NCI-H446 treated with DMSO at 0.1 percent for 48 hours (cell line): Measurements from ENCODE around the gene TPGS1.

Experiments
- DNase-seq: peaks from one replicate; lab custom pipeline; 2025; lab: John Stamatoyannopoulos, UW

The TPGS1 gene

DNA sequence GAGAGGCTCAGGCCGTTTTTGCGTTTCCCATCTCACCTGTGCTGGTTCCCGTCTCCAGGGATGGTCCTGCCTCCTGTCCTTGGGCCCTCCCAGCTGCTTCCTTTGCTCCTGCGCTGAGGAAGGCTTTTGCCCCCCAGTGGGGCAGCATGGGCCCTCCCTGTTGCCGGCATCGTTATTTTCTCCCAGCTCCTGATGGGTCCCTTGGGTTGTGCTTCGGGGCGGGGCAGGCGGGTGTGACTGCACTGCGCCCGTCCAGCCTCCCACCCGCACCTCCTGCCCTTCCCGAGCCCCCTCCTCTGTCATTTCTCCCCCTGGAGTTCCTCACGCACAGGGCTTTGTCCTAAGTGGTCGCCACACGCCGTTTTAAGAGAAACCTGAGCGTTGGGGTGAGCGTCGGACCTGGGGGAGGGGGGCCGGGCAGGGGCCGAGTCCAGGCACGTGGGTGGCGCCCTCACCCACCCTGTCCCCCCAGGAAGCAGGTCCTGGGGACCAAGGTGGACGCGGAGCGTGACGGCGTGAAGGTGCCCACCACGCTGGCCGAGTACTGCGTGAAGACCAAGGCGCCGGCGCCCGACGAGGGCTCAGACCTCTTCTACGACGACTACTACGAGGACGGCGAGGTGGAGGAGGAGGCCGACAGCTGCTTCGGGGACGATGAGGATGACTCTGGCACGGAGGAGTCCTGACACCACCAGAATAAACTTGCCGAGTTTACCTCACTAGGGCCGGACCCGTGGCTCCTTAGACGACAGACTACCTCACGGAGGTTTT lies 33.8 kb downstream of the TPGS1 start:
- DNase-seq, result no peak

DNA sequence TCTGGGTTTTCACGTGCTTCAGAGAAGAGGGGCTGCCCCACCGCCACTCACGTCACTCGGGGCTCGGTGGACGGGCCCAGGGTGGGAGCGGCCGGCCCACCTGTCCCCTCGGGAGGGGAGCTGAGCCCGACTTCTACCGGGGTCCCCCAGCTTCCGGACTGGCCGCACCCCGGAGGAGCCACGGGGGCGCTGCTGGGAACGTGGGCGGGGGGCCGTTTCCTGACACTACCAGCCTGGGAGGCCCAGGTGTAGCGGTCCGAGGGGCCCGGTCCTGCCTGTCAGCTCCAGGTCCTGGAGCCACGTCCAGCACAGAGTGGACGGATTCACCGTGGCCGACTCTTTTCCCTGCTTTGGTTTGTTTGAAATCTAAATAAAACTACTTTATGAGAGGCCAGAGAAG lies 34.4 kb downstream of the TPGS1 start:
- DNase-seq, result no peak

DNA sequence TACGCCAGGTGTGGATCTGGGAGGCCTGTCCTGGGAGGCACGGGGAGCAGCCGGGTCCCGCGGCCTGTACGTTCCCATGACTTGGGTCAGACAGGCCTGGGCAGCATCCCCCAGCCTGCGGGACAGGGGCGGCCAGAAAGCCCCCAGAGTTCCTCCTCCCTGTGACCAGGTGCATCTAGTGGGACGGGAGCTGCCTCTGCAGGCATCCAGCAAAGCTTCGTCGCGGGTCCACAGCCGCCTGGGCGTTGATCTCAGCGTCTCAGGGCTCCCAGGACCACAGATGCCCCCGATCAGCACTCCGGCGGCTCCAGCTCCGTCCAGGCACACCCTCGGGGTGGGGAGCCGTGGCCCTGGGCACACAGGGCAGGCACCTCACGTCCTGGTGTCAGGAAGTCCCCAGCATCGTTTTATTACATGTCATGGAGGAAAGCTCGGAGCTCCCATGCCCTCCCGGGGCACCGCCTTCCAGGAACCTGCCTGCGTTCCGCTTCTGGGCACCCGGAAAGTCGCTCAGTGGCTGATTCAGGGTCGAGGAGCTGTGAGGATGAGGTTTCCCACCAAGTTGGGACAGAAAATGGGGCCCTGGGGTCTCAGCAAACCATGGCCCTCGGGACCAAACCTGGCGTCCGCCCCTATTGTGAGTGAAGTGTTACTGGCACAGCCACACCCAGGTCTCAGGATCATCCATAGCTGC lies 35.0 kb downstream of the TPGS1 start:
- no peak for DNase-seq

DNA sequence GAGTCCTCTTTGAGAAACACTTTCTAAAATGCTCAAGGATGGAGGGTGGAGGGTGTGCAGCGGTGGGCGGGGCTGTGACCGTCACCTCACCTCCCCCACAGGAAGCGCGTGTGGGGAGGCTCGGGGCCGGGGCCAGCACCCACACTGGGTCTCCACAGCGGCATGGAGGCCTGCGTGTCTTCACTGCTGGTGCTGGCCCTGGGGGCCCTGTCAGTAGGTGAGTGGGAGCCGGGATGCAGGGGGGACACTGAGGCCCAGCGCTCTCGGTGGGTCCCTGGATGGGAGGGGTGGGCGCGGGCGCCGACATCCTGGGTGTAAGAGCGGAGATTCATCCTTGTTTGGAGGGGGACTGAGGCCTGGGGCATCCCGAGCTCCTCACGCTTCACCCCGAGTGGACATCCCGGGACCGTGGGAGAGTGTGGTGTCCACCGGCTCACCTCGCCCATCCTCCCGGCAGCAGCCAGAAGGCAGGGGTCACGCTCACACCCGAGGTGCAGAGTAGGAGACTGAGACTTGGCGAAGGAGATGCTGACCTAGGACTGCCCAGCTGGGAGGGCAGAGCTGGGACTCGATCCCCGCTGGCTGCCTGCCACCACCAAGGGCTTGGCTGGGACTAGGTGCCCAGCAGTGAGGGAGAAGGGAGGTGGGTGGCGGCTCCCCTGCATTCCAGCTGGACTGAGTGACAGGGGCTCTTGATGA lies 36.8 kb downstream of the TPGS1 start, which contains the start of gene GZMM:
Gene GZMM, plus strand, starts transcription at position 144 of the 699 bp plus-strand sequence. Its CDS starts 19 bp downstream, at position 163.
- no peak for DNase-seq

DNA sequence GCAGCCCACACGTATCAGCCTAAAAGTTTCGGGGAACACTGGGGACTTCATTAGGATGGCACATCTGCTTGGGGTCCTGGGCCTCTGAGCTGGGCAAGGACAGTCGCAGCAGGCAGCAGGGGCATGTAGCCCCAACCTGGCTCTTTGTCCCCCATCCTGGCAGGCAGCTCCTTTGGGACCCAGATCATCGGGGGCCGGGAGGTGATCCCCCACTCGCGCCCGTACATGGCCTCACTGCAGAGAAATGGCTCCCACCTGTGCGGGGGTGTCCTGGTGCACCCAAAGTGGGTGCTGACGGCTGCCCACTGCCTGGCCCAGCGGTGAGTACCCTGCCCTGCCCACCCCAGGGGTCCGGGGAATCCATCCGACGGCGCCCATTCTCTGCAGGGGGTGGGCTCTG lies 39.8 kb downstream of the TPGS1 start:
- no peak for DNase-seq

DNA sequence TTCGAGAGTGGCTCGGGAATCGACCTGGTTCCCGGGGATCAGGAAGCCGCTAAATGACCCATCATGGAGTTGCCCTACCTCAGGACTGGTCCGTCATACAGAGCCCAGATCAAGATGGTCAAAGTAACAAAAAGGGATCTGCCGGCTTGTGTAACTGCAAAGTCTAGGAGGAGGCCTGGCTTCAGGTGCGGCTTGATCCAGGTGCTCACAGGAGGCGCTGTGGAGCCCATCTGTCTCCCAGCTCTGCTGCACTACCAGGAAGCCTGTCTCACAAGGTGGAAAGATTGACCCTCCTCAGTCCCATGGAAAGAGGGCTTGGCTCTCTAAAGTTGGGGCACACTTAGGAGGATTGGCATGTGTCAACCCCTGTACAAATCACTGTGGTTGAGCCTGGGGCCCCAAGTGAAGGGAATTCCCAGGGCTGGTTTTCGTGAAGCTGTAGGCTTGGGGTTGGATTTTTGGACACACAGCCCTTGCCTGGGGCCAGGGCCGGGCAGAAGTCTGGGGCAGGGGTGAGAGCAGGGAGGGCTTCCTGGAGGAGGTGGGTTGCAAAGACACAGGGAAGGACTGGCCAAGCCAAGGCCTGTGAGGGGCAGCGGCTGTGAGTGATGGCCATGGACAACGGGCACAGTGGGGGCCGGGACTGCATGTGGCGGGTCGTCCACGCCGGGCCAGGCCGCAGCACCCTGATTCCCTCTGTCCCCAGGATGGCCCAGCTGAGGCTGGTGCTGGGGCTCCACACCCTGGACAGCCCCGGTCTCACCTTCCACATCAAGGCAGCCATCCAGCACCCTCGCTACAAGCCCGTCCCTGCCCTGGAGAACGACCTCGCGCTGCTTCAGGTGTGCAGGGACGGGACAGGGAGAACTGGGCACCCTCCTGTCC lies 40.8 kb downstream of the TPGS1 start:
- no peak for DNase-seq

DNA sequence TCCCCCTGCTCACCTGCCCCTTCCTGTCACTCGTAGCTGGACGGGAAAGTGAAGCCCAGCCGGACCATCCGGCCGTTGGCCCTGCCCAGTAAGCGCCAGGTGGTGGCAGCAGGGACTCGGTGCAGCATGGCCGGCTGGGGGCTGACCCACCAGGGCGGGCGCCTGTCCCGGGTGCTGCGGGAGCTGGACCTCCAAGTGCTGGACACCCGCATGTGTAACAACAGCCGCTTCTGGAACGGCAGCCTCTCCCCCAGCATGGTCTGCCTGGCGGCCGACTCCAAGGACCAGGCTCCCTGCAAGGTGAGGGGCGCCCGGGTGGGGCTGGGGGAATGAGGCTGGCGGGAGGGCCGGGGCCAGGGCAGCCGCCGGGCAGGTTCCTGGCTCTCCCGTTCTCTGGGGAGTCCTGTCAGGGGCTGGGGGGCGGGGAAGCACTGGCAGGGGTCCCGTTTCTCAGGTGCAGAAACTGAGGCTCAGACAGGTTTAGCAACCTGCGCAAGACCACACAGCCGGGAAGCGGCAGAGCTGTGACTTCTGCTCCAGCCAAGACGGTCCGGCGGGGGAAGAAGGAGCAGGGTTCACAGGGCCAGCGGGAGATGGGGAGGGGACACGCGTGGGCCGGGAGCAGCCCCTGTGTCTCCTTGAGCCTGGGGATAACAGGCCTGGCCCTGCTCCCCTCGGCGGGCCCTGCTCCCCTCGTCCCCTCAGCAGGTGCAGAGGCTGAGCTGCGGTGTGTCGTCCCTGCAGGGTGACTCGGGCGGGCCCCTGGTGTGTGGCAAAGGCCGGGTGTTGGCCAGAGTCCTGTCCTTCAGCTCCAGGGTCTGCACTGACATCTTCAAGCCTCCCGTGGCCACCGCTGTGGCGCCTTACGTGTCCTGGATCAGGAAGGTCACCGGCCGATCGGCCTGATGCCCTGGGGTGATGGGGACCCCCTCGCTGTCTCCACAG lies 41.9 kb downstream of the TPGS1 start:
- DNase-seq, result no peak

DNA sequence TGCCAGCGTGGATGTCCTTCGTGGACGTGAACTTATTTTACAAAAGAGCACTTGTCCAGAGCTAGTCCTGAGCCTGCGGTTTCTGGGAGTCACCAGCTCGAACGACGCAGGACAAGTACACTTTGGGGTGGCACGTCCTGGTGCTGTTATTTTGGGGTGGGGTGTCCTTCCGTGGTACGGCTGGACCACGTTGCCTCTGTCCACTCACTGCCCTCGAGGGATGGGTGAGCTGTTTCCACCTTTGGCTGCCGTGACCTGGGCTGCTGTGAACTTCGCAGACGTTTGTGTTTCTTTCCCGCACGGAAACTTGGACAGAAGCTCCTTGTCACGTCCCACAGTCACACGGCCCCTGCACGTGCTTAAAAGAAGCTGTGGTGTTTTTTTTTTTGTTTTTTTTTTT lies 47.5 kb downstream of the TPGS1 start:
- DNase-seq, result no peak

DNA sequence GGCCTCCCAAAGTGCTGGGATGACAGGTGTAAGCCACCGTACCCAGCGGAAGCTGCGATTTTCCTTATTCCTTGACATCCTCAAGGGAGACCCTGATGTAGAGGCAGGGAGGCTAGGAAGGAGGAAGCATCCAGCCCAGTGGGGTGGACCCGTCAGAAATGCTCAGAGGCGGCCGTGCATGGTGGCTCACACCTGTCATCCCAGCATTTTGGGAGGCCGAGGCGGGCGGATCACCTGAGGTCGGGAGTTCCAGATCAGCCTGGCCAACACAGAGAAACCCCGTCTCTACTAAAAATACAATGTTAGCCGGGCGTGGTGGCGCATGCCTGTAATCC lies 48.1 kb downstream of the TPGS1 start:
- DNase-seq, result no peak

DNA sequence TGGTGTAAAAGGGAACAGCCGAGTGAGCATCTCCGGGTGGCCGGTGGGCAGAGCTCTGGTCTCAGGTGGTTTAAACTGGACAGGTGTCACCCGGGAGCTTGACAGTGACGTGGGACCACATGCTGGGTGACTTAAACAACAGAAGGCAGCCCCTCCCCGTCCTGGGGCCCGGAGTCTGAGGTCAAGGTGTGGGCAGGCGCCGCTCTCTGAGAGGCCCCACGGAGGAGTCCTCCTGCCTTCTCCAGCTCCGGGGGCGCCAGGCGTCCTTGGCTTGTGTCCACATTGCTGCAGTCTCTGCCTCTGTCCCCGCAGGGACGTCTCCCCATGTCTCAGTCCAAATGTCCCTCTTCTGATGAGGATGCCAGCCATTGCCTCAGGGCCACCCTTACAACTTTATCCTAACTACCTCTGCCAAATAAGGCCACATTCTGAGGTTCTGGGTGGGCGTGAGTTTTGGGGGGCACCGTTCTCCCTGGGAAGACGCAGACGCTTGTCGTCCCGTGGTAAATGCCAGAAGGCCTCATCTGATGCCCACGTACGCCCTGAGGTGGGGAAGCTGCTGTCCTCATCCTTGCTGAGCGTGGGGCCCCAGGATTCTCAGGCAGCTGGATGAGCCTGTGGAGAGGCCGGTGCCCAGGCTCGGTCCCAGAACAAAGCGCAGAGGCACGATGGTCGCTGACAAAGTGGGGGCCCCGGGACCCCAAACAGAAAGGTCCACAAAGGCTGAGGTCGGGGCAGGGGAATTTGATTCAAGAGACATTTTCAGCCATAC lies 49.5 kb downstream of the TPGS1 start:
- DNase-seq, result no peak

DNA sequence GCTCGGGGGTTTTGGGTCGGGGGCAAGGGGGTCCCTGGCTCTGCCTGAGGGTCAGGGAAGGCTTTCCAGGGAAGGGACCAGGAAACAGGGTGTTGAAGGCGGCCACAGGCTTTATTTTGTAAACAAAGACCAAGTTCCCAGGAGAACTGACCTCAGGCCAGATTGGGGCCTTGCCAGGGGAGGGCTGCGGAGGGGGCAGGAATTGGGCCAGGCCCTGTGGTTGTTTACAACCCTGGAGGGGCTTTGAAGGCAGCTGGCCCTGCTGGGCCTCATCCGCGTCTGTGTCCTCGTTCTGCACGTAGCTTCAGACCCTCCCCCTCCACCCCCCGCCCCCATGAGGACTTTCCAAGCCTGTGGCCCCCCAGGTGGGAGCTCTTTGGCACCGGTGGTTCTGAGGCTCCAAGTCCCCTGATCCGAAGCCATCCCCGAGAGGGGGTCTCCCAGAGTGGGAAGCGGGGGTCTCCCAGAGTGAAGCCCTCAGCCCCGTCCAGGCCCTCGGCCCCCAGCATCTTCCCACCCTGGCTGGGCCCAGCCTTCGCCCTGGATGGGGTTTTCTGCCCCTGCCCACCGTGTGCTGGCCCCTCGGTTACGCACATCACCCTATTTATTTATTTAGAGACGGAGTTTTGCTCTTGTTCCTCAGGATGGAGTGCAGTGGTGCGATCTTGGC lies 51.6 kb downstream of the TPGS1 start:
- DNase-seq, result no peak

DNA sequence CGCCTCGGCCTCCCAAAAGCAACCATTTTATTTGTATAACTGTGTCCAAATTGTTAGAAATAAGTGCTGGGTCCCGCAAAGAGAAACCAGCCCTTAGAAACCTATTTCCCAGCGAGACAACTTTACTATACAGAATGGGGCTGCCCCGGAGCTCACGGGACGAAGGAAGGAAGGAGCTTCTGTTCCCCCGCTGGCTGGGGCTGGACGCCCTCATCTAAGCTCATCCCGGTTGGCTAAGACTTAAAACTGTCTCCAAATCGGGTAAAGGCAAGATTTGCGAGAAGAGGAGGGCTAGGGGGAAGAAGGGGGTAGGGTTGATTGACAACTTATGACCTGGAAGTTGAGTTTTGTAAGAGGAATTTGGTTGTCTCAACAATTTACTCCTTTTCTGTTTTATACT lies 52.8 kb downstream of the TPGS1 start:
- no peak for DNase-seq

DNA sequence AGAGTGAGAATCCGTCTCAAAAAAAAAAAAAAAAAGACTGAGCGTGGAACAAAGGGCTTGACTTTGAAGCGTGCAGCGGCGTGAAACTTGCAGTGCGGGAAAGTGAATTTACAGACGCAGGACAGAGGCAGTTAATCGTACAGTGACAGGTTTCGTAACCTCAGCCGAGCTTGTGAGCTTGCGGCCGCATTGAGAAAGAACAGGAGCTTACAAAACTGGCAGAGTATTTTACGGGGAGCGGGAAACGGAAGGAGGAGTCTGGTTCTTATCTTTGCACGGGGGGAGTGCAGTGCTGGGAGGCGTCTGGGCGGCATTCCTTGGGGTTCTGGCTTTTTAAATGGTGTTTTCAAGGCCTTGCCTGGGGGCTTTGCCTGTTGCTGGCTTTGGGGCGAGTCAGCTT lies 59.1 kb downstream of the TPGS1 start:
- DNase-seq, result no peak

DNA sequence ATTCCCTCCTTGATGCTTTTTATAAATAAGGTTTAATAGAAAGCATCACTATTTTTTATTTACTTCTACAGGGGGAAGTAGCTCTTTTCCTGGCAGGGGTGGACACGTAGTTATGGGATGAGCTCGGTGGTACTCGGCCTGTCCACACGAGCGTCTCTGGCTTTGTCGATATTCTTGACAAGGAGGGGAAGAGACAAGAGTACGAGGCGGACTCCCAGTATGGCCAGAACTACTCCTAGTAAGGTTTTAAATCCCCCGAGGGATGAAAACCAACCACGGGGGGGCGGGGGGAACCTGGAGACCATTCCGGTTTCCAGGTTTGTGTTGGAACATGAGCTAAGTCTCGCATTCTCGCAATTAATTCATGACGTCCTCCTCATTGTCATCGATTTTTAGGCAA lies 59.5 kb downstream of the TPGS1 start:
- DNase-seq, result no peak

DNA sequence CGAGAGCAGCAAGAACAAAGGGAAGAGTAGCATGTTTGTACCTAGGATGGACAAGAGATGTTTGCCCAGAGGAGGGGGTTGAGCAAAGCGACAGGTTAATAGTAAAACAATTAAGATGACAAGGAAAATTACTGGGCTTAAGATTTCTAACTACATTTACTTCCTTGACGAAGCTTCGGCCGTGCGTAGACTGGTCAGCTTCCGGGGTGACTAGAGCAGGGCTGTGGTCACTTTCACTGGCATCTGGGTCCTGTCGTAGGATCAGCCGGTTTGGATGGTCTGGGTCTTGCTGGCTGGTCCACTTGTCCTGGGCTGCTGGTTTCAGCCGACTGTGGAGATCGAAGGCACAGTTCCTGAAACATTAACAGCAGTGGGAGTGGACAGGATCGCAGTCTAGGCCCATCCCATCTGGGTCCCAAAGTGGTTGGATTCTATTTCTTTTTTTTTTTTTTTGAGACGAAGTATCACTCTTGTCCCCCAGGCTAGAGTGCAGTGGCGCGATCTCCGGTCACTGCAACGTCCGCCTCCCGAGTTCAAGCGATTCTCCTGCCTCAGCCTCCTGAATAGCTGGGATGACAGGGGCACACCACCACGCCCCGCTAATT lies 60.1 kb downstream of the TPGS1 start:
- DNase-seq, result no peak
